Brain pericyte (primary cell): ENCODE data around the gene EIF1AD.
"Not testable (repeated sequence)": the region's sequence is repeated elsewhere in the genome, so short reads cannot be mapped to it uniquely, and the experiment has no call there.

Experiments
- DNase-seq: peaks from one replicate; pipeline ENCODE4 v3.0.0-alpha.2; 2012; ENCODE audit warnings: low read depth, low spot score

EIF1AD gene

GRCh38 chr11:66022401-66023185, 20.6 kb upstream of the EIF1AD start:
- DNase-seq, result no peak

DNA sequence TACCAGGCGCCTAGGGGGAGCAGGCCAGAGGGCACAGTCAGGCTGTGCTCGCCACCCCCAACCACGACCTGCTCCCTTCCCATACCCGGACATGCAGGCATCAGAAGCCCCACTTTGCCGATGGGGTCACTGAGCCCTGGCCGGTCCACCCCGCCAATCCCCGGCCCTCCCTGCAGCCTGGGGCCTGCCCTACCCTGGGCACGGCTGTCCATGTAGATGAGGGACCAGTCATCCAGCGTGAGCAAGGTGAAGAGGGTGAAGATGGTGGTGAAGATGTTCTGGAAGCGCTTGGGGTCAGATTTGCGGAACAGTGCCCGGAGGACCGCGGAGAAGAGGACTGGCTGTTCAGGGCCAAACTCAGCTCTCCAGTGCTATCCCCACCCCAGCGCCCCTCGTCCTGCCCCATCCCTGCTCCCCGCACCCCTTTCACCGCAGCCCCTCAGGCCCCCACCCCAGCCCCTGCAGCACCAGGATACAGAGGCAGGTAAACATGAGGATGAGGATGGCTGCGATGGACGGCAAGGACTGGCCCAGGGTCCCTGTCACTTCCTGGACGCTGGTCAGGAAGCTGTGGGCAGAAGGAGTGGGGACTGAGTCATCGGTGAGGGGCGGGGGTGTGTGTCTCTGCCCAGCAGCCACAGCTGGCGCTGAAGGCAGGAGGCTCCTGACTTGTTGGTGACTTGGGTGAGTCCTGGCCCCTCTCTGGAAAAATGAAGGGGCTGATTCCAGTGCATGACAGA, 18.8 kb upstream of the EIF1AD start:
- DNase-seq, result no peak

DNA sequence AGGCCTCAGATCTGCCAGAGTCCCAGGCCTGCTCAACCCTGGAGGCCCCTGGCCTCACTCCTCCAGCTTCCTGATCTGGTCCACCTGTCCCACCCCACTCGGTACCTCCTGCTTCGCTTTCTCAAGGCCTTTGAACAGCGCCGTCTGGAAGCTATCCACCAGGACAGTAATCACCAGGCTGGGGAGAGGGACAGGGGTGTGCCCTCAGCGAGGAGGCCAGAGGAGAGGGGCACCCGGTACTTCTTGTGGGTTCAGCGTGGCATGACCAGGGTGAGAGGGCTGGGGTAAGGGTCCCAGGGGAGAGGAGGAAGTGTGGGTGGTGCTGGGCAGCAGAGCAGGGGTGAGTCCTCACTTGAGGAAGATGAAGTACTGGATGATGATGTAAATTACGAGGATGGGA, 18.3 kb upstream of the EIF1AD start:
- DNase-seq, result no peak

DNA sequence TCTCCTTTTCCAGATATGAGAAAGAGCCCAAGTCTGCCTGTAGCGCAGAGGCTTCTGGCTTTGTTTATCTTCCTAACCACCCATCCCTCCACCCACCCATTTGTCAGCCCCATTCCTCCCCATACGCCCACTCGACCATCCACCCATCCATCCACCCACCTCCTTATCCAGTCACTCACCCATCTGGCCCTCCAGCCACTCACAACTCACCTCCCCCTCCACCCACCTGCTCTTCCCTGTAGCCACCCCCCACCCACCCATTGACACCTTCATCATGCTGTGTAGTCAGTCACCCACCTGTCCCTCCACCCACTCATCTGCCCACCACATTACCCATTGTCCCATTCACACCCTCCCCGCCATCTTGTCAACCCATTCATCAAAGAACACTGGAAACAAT, 15.4 kb upstream of the EIF1AD start:
- DNase-seq, result no peak

DNA sequence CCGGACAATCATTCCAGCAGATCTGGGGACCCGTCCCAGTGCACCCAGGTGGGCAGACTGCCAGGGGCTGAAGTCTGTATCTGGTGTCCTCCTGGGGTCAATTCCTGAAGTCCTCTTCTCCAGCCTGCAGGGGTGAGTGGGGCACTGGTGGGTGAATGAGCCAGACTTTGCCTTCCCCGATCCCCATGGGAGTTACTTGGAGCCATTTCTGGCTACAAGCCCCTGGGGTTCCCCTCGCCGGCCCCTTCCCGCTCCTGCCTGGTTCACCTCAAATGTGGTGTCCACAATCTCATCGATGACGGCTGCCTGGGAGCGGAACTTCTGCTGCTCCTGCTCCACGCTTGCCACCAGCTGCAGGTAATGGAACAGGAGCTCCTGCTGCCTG, 14.8 kb upstream of the EIF1AD start:
- DNase-seq, result no peak

- peak; percentile 36 for DNase-seq
These were observed 14.2 kb upstream of the EIF1AD start for GRCh38 chr11:66015936-66016792.

- DNase-seq, result no peak
These were observed 13.5 kb upstream of the EIF1AD start for GRCh38 chr11:66015454-66015881.

DNA sequence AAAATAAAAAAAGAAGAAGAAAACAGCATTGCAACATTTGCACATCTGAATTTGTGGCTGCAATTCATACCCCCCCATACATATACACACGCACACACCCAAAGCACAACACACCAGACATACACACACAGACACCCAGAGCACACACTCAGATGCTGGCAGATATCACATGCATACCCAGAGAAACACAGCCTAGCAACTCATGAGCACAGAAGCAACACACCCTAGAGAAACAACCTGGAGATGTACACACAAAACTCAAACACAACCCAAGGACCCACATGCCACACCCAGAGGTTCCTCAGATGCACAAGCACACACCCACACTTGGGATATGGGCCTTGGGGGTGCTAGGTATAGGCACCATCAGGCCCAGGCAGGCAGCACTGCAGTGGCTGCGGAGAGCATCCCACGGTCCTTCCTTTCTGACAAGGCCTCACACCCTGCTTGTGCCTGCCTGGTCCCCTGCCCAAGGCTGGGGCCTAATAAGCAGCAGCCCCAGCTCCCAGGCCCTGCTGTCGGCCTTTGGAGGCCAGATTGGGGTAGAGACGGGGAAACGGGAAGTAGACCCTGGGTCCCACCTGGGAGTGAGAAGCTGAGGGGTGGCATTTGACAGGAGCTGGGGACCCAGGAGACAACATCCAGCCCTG, 13.0 kb upstream of the EIF1AD start:
- no peak for DNase-seq

DNA sequence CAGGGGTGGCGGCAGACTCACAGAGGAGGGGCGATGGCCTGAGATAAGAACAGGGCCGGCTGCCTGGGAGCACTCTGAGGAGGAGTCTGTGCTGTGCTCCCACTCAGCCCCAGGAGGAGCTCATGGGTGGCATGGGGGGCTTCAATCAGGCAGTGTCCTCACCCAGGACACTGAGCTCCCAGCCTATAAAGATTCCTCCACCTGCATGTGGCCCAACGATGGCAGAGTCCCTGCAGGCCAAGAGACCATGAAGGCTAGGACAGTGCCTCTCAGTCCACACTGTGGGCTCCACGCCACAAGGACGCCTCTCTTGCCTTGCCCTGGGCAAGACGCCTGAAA, 11.8 kb upstream of the EIF1AD start:
- DNase-seq, result no peak

GRCh38 chr11:66012946-66013761, 11.2 kb upstream of the EIF1AD start:
- DNase-seq, result no peak

DNA sequence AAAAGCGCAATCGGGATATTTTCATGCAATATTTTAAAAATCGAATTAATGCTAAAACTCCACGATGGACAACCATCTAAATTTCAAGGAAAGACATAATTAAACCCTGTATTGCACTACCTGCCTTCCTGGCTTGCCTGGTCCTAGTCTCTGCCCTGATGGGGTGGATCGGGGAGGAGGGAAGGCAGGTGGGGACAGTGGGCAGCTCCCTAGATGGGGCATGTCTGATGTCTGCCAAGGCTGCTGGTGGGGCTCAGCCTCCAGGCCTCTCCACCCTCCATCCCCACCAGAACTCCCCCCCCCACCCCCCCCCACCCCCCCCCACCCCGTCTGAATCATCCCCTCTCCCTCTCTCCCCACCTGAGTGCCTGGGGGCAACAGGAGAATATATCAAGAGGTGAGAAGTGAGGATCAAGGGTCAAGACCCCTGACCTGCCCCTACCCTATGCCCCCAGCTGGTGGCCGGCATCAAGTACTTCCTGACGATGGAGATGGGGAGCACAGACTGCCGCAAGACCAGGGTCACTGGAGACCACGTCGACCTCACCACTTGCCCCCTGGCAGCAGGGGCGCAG, 10.5 kb upstream of the EIF1AD start:
- no peak for DNase-seq

- no peak for DNase-seq
These were observed 9.9 kb upstream of the EIF1AD start, which contains the start of gene CST6 for GRCh38 chr11:66011785-66012303. Gene CST6 (plus strand): TSS chr11:66012008. CDS start chr11:66012045, 37 bp downstream.

DNA sequence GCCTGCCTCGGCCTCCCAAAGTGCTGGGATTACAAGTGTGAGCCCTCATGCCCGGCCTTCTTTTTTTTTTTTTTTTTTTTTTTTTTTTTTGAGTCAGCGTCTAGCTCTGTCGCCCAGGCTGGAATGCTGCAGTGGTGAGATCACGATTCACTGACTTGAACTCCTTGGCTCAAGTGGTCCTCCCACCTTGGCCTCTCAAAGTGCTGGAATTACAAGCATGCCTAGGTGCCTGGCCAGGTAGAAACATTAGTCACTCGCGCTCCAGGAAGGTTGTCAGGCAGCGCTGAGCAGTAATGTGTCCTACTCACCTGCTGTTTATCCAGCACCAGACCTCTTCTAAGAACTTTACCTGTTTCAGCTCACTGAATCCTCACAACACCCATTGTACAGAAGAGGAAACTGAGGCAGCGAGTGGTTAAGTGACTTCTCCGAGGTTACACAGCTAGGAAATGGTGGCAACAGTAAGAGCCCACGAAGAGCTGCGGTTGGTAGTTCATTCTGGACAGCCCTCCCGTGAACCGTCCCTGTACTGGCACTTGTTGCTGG, 9.4 kb upstream of the EIF1AD start:
- no peak for DNase-seq

DNA sequence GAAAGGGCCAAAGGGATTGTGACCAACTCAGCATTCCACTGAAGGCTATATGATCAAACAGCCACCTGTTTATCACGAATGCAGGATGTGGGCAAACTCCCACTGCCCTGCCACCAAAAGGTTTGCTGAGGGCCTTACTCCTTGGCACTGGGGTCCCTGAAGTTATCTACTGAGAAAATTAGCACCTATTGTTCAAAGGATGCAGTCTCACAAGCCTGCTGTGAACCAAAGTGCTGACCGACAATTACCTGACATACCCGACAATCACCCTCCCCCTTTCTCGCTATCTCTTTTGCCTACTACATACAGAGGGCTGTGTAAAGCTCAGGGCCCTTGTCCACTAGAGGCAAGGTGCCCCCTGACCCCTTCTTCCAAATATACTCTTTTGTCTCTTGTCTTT, 8.1 kb upstream of the EIF1AD start:
- DNase-seq, result not testable (repeated sequence)

GRCh38 chr11:66008468-66009101, 6.6 kb upstream of the EIF1AD start:
- DNase-seq, result no peak

DNA sequence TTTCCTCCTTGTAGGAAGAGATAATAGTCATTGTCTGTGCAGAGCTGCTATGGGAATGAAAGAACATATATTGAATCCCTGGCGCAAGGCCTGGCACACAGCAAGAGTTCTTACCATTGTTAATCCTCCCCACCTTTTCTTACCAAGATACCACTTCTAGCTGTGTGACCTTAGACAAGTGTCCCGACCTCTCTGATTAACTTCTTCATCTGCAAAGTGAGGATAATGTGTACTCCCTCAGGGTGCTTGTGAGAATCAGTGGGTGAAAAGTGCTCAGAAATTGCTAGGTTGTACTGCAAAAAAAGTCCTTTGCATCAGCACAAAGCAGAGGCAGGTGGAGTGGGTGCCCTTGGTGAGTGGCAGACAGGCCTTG, 6.1 kb upstream of the EIF1AD start:
- no peak for DNase-seq

DNA sequence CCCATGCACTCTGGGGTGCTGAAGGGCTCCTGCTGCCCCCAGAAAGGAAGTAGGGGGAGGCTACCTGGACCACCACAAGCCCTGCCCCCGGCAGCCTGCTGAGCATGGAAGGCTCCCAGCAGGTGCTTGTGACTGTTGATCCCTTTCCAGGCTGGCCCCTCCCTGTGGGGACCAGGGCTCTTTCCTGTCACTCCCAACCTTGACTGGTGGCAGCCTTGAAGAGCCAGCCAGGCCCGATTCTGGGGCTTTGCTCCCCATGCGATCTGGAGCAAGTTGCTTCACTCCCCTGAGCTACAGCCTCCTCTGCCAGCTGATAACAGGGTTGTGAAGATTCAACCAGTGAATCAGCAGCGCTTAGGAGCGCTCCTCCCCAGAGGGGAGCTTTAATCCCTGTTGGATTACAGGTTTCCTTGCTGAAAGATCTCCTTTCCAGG, 5.3 kb upstream of the EIF1AD start:
- no peak for DNase-seq

DNA sequence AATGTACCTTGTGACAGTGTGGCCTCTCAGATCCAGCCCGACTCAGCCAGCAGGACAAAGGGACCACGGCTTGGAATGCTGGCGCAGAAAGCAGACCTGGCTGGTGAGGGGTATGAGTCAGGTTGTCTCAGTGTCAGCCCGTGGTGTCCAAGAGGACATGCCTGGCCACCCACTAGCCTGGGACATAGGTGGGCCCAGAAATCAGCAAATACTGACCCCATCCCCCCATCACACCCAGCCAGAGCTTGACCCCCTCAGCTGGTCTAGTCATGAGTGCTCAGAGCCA, 4.9 kb upstream of the EIF1AD start:
- DNase-seq, result no peak

- DNase-seq, result no peak
These were observed 4.4 kb upstream of the EIF1AD start for GRCh38 chr11:66006134-66006890.
